ENCODE results near the gene GYS1.

GYS1 gene

DNA sequence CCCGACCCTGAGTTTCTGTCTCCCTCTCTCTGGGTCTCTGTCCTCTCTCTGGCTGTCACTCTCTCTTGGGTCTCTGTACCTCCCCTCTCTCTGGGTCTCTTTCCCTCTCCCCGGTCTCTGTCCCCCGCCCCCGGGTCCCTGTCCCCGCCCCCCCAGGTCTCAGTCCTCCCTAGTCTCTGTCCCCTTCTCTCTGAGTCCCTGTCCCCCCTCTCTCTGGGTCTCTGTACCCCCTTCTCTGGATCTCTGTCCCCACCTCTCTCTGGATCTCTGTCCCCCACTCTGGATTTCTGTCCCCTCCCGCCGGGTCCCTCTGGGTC is 30.3 kb downstream of the GYS1 start:
- no peak for DNase-seq

- no peak for DNase-seq
Observed at GRCh38 chr19:48962029-48962848, 30.9 kb downstream of the GYS1 start.

- no peak for DNase-seq
Observed at GRCh38 chr19:48961673-48962028, 31.5 kb downstream of the GYS1 start.

DNA sequence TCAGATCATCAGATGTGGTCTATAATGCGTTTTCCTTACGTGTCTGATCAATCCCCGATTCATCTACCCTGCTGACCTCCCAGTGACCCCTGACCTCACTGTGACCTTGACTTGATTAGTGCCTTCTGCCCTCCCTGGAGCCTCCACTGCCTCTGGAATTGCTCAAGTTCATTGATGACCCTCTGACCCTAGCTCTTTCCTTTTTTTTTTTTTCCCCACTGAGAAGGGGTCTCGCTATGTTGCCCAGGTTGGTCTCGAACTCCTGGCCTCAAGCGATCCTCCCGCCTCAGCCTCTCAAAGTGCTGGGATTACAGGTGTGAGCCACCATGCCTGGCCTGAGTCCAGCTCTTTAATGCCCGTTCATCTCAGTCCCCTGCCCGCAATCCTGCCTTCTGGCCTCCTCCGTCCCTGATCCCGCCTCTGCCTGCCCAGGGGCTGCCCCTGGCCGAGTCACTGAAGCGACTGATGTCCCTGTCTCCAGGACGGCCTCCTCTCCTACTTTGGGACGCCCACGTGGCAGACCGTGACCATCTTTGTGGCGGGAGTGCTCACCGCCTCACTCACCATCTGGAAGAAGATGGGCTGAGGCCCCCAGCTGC is 32.0 kb downstream of the GYS1 start:
- no peak for DNase-seq

GRCh38 chr19:48959341-48960239 is 33.5 kb downstream of the GYS1 start:
- DNase-seq, result no peak

GRCh38 chr19:48958006-48958405 is 35.1 kb downstream of the GYS1 start:
- no peak for DNase-seq

DNA sequence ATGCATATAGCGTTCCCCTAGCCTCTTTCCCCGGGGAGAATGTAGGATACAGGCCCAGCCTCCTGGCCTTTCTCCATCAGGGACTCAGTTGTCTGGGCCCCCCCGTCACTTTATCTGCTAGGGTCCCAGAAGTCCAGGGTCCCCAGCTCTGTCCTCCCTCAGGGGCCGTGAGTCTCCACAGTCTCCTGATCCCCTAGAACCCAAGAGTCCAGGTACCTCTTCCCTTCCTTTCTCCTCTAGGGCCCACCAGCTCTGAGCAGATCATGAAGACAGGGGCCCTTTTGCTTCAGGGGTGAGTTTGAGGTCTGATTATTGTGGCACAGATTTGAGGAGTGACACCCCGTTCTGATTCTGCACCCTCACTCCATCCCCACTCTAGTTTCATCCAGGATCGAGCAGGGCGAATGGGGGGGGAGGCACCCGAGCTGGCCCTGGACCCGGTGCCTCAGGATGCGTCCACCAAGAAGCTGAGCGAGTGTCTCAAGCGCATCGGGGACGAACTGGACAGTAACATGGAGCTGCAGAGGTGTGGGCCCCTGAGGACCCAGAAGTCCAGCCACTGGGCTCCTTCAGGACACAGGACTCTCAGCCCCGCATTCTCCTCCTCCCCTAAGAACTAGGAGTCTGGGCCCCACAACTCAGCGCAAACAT is 37.7 kb downstream of the GYS1 start:
- DNase-seq, result no peak

DNA sequence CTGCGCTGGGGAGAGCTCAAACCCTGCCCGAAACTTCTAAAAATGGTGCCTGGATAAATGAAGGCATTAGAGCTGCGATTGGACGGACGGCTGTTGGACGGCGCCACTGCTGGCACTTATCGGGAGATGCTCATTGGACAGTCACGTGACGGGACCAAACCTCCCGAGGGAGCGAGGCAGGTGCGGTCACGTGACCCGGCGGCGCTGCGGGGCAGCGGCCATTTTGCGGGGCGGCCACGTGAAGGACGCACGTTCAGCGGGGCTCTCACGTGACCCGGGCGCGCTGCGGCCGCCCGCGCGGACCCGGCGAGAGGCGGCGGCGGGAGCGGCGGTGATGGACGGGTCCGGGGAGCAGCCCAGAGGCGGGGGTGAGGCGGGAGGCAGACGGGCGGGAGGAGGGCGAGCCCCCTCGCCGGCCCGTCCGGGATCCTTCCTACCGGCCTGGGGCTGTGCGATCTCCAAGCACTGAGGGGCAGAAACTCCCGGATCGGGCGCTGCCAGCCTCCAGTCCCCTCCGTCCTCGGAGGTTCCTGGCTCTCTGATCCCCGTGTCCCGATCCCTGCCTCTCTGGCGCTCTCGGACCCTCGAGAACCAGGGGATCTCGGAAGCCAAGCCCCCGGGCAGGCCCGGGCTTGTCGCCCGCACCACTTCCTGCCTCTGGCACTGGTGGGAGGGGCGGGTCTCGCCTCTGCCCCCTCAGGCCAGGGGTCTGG is 38.4 kb downstream of the GYS1 start, which contains the start of gene BAX:
BAX (plus strand) TSS at position 281 of the 713 bp plus-strand sequence; CDS start at position 335, 54 bp downstream.
- peak; percentile 89 for DNase-seq

GRCh38 chr19:48953990-48954594 is 39.0 kb downstream of the GYS1 start:
- no peak for DNase-seq

GRCh38 chr19:48953141-48953540 is 40.0 kb downstream of the GYS1 start:
- DNase-seq, result no peak

DNA sequence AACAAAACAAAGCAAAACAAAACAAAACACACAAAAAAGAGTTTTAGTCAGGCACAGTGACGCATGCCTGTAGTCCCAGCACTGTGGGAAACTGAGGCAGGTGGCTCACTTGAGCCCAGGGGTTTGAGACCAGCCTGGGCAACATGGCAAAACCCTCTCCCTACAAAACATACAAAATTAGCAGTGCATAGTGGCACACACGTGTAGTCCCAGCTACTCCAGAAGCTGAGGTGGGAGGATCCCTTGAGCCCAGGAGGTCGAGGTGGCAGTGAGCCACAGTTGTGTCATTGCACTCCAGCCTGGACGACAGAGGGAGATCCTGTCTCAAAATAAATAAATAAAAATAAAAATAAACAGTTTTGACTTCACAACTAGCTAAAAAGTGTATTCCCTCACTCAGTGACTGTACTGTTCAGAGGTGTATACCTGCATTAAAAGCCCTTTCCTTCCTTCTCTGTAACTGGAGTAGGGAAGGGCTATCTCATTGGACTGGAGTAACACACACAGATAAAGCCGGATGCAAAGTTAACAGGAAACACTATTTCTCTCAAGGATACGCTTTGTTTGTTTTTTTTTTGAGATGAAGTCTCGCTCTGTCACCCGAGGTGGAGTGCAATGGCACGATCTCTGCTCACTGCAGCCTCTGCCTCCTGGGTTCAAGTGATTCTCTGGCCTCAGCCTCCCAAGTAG is 42.1 kb downstream of the GYS1 start:
- no peak for DNase-seq

DNA sequence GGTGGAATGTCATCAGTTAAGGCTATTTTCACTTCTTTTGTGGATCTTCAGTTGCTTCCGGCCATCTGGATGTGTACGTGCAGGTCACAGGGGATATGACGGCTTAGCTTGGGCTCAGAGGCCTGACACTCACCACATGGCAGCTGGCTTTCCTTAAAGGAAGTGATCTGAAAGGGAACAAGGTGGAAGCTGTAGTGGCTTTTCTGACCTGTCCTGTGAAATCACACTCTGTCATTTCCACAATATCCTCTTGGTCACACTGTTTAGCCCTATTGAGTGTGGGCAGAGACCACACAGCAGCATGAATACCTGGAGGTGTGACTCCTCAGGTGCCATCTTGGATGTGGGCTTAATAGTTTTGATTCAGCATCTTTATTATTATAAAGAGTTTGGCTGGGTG is 43.0 kb downstream of the GYS1 start:
- DNase-seq, result no peak

DNA sequence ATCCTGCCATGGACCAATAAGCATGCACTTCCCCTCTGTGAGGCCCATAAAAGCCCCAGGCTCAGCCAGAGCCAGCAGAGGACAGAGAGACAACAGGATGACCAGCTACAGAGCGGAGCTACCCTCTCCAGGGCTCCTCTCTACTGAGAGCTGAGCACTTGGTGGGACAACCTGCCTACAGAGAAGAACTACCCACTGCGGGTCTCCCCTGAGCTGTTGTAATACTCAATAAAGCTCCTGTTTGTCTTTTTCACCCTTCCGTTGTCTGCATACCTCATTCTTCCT is 45.9 kb downstream of the GYS1 start:
- DNase-seq, result no peak

- no peak for DNase-seq
Observed at GRCh38 chr19:48946463-48947257, 46.4 kb downstream of the GYS1 start.

DNA sequence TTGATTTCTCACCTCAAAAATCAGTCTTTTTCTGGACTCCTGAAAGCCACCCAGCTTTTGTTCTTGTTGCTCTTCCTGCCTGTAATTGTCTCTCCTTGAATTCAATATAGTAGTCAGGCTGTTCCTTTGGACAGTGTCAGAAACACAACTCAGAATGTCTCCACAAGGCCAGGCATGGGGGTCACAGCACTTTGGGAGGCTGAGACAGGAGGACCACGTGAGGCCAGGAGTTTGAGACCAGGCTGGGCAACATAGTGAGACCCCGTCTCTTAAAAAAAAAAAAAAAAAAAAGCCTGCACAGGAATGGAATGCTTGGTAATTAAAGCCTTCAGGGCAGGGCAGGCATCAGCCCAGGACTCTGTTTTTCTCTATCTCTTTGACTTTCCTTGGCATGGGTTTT is 47.3 kb downstream of the GYS1 start:
- no peak for DNase-seq

- no peak for DNase-seq
Observed at GRCh38 chr19:48945415-48945814, 47.7 kb downstream of the GYS1 start.

GRCh38 chr19:48943081-48943480 is 50.0 kb downstream of the GYS1 start:
- no peak for DNase-seq

DNA sequence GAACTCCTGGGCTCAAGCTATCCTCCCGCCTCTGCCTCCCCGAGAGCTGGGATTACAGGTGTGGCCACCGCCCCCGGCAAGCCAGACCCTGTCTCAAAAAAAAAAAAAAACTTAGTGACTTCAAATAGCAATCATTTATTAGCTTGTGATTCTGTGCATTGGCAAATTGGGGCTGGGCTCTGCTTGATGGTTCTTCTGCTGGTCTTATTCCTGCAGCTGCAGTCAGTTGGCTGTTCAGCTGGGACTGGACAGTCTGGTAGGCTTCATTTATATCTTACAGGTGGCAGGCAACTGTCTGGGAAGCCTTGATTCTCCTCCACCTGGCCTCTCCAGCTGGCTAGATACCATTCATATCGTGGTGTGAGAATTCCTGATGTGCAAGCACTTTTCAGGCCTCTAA is 52.2 kb downstream of the GYS1 start:
- DNase-seq, result no peak

- no peak for DNase-seq
Observed at GRCh38 chr19:48938256-48938655, 54.9 kb downstream of the GYS1 start.

- DNase-seq, result no peak
Observed at GRCh38 chr19:48935864-48936263, 57.2 kb downstream of the GYS1 start.

GRCh38 chr19:48934837-48935236 is 58.3 kb downstream of the GYS1 start:
- DNase-seq, result no peak
